Trophoblast cell (in vitro differentiated cells and primary cell): ENCODE data around the gene TADA1.
A peak's percentile ranks its signal among the peaks of the same experiment; 100 is the strongest.

Experiments used
- DNase-seq, 2 donors: peaks; one replicate each; pipeline ENCODE4 v3.0.0-alpha.2; 2016
- H2AFZ ChIP-seq: 2 replicates; pipeline ENCODE4 v1.6.1; 2013; ENCODE audit warnings: low read length, moderate library complexity, mild to moderate bottlenecking; ENCODE audit not compliant: insufficient read depth, poor library complexity
- H2AK5ac ChIP-seq: 2 replicates; pipeline ENCODE4 v1.6.1; 2013; ENCODE audit warnings: mild to moderate bottlenecking, low read length
- H2BK120ac ChIP-seq: 2 replicates; pipeline ENCODE4 v1.6.1; 2013; ENCODE audit warnings: low read length, mild to moderate bottlenecking, moderate library complexity; ENCODE audit not compliant: insufficient read depth, poor library complexity
- H2BK12ac ChIP-seq: 2 replicates; pipeline ENCODE4 v1.6.1; 2013; ENCODE audit warnings: mild to moderate bottlenecking, low read length, moderate library complexity
- H2BK5ac ChIP-seq: 2 replicates; pipeline ENCODE4 v1.6.1; 2013; ENCODE audit warnings: low read length, low read depth, moderate library complexity, mild to moderate bottlenecking; ENCODE audit not compliant: poor library complexity
- H3K14ac ChIP-seq: 2 replicates; pipeline ENCODE4 v1.6.1; 2013; ENCODE audit warnings: mild to moderate bottlenecking, low read length
- H3K18ac ChIP-seq: 2 replicates; pipeline ENCODE4 v1.6.1; 2013; ENCODE audit warnings: mild to moderate bottlenecking, low read length
- H3K23ac ChIP-seq: 2 replicates; pipeline ENCODE4 v1.6.1; 2013; ENCODE audit warnings: low read length
- H3K27ac ChIP-seq: 2 replicates; pipeline ENCODE4 v1.5.1; 2013; ENCODE audit warnings: low read depth, mild to moderate bottlenecking, inconsistent platforms, low read length, moderate library complexity
- H3K27me3 ChIP-seq: 2 replicates; pipeline ENCODE4 v1.6.1; 2013; ENCODE audit warnings: inconsistent platforms, mild to moderate bottlenecking, low read length, moderate library complexity; ENCODE audit not compliant: insufficient read depth
- H3K36me3 ChIP-seq, 2 experiments: 1 replicate in 1 of 2; 2 replicates in 1 of 2; pipeline ENCODE4 v1.6.1; 2013; ENCODE audit warnings: low read length in 2 of 2, mild to moderate bottlenecking in 2 of 2, moderate library complexity in 1 of 2; ENCODE audit not compliant: insufficient read depth in 2 of 2, control insufficient read depth in 1 of 2
- H3K4ac ChIP-seq: 2 replicates; pipeline ENCODE4 v1.6.1; 2013; ENCODE audit warnings: low read depth, mild to moderate bottlenecking, low read length, moderate library complexity
- H3K4me1 ChIP-seq, 2 experiments: 1 replicate in 1 of 2; 2 replicates in 1 of 2; pipeline ENCODE4 v1.6.1; 2013; ENCODE audit warnings: low read length in 2 of 2, mild to moderate bottlenecking in 2 of 2, moderate library complexity in 1 of 2; ENCODE audit not compliant: insufficient read depth in 2 of 2, control insufficient read depth in 1 of 2
- H3K4me2 ChIP-seq: 2 replicates; pipeline ENCODE4 v1.6.1; 2013; ENCODE audit warnings: inconsistent platforms, mild to moderate bottlenecking, low read length, moderate library complexity
- H3K4me3 ChIP-seq: 2 replicates; pipeline ENCODE4 v1.5.1; 2013; ENCODE audit warnings: mild to moderate bottlenecking, low read depth, low read length, inconsistent platforms
- H3K79me1 ChIP-seq: one replicate; pipeline ENCODE4 v1.6.1; 2013; ENCODE audit warnings: low read length
- H3K79me2 ChIP-seq: 2 replicates; pipeline ENCODE4 v1.6.1; 2013; ENCODE audit warnings: low read length, mild to moderate bottlenecking; ENCODE audit not compliant: control insufficient read depth, insufficient read depth, poor library complexity
- H3K9ac ChIP-seq: 2 replicates; pipeline ENCODE4 v1.6.1; 2013; ENCODE audit warnings: mild to moderate bottlenecking, low read length
- H3K9me3 ChIP-seq: 2 replicates; pipeline ENCODE4 v1.6.1; 2013; ENCODE audit warnings: low read depth, mild to moderate bottlenecking, control low read depth, inconsistent platforms, low read length; ENCODE audit not compliant: insufficient read depth
- H4K12ac ChIP-seq: 2 replicates; pipeline ENCODE4 v1.6.1; 2013; ENCODE audit warnings: low read depth, mild to moderate bottlenecking, low read length, moderate library complexity
- H4K8ac ChIP-seq: 2 replicates; pipeline ENCODE4 v1.6.1; 2013; ENCODE audit warnings: low read depth, mild to moderate bottlenecking, low read length, moderate library complexity
- H4K91ac ChIP-seq: one replicate; pipeline ENCODE4 v1.6.1; 2013; ENCODE audit warnings: low read depth, mild to moderate bottlenecking, low read length, moderate library complexity
- WGBS: extraction: QIAGEN DNeasy Blood & Tissue Kit; methylation state at CpG from one replicate; pipeline ENCODE4 v1.1.7; 2013; ENCODE audit warnings: missing lambda C conversion rate; ENCODE audit not compliant: insufficient read length, insufficient coverage; ENCODE audit errors: extremely low coverage; 5-methylcytosine and 5-hydroxymethylcytosine counted together

Gene TADA1

GRCh38 chr1:166843322-166843721 lies 32.7 kb downstream of the TADA1 start:
- Histone ChIP-seq H4K12ac (no peak overlapping the region), H3K23ac (no peak overlapping the region), H3K9ac (no peak overlapping the region), H3K27me3 (no peaks in the 10 kb centered on the region), H3K9me3 (no peaks in the 10 kb centered on the region), H2BK120ac (no peak overlapping the region), H3K4me2 (no peak overlapping the region), H3K4me1 (peaks cover 18 to 26% of the 10 kb centered on the region in 2 experiments), H3K27ac (no peak overlapping the region), H3K36me3 (peaks cover 40 to 55% of the 10 kb centered on the region in 2 experiments), H3K79me2 (peaks cover 9% of the 10 kb centered on the region), H2AK5ac (no peak overlapping the region), H3K79me1 (peaks cover 11% of the 10 kb centered on the region), H3K14ac (no peak overlapping the region), H4K91ac (no peak overlapping the region), H2BK12ac (no peak overlapping the region), H3K4me3 (no peak overlapping the region), H2AFZ (no peak overlapping the region), H2BK5ac (no peak overlapping the region), H4K8ac (no peak overlapping the region), H3K18ac (no peak overlapping the region), H3K4ac (no peak overlapping the region)
- no peak for DNase-seq
- no CpG with 5 or more reads among the region's 6 CpGs for WGBS

DNA sequence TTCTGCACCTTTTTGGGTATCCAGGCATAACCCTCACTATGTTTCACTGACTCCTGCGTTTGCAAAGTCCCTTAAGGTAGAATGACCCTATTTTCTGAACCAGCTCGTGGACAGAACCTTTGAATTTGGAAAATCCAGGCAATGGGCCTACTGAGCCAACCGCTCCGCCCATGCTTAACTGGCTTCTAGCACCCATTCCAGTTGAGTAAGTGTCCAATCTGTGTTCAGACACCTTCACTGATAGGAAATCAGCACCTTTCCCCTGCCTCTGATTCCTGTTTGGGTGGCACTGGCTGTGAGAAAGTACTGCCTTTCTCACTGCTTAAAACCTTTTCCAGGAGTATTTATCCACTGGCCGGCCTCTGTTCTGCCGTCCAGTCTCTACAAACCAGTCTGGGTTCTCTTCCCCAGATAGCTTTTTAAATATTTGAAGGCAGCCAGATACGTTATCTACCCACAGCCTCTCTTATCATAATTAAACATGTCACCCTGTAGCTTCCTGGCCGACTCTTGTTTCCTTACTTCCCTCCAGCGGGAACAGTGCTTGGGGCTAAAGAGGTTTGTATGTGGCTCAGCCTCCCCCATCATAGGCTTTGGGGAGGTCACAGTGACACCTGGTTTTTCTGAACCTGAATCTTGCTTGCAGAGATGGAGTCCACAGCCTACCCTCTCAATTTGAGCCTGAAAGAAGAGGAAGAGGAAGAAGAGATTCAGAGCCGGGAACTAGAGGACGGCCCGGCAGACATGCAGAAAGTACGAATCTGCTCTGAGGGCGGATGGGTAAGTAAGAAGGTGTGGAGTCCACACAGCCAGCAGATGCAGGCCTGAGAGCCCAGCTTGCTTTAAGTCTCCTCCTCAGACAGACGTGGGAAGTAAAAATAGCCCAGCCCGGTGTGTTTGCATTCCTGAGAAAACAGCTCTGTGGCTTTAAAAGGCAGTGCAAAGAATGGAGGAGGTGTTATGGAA lies 35.5 kb downstream of the TADA1 start:
- Histone ChIP-seq H3K9me3 (no peaks in the 10 kb centered on the region), H4K91ac (no peak overlapping the region), H3K14ac (peak overlapping the region; percentile 24), H3K23ac (no peak overlapping the region), H2BK5ac (peak overlapping the region; percentile 8), H3K27me3 (no peaks in the 10 kb centered on the region), H3K4me2 (peak overlapping the region; percentile 81), H3K18ac (peak overlapping the region; percentile 39), H3K4ac (peak overlapping the region; percentile 30), H3K4me3 (peak overlapping the region; percentile 85), H2BK12ac (no peak overlapping the region), H3K9ac (peak overlapping the region; percentile 73), H4K8ac (no peak overlapping the region), H3K4me1 (peaks cover 18 to 26% of the 10 kb centered on the region in 2 experiments), H3K27ac (peak overlapping the region; percentile 80), H3K36me3 (peaks cover 27 to 35% of the 10 kb centered on the region in 2 experiments), H2AFZ (no peak overlapping the region), H3K79me2 (peaks cover 9% of the 10 kb centered on the region), H2BK120ac (no peak overlapping the region), H4K12ac (no peak overlapping the region), H2AK5ac (no peak overlapping the region), H3K79me1 (peaks cover 11% of the 10 kb centered on the region)
- WGBS = no CpG with 5 or more reads among the region's 16 CpGs
- peak; percentile 50 to 66 for DNase-seq

DNA sequence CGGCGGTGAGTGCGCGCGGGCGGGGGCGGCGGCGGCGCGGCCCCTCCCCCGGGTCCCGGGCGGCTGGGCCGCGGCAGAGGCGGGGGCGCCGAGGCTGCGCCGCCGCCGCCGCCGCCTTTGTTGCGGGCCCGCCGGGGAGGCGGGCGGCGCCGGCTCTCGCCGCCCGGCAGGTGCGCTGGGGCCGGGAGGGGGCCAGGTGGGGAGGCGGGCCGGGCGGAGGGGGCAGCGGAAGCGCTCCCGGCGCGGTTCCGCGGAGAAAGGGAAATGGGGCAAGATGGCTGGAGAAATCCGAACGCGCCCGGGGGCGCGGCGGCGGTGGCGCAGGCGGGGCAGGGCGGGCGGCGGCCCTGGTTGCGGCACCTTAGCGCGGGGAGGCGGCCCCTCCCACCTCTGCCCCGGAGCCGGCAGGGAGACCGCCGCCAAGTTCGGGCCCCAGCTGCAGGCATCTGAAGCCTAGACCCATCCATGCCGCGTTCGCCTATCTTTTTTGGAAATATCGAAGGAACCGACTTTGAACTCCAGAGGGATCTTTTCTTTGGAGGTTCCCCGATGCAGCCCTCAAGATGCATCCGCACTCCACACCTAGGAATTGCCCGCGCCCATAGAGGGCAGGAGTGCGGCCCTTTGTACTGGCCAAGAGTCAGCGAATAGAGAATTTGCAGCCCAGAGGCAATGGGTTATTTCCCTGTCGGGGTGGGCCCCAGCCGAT lies 36.3 kb downstream of the TADA1 start:
- peaks cover 21 to 29% of the 10 kb centered on the region in 2 experiments for H3K36me3 ChIP-seq
- H4K8ac ChIP-seq = peak overlapping the region; percentile 71
- H3K79me1 ChIP-seq = peaks cover 11% of the 10 kb centered on the region
- peak overlapping the region; percentile 75 for H3K27ac ChIP-seq
- peak overlapping the region; percentile 73 for H2BK5ac ChIP-seq
- H3K4me3 ChIP-seq = peak overlapping the region; percentile 85
- H2BK120ac ChIP-seq = peak overlapping the region; percentile 54
- H2BK12ac ChIP-seq = no peak overlapping the region
- H3K79me2 ChIP-seq = peaks cover 8% of the 10 kb centered on the region
- H3K4me1 ChIP-seq = peaks cover 18 to 26% of the 10 kb centered on the region in 2 experiments
- H2AFZ ChIP-seq = peak overlapping the region; percentile 67
- peak overlapping the region; percentile 47 for H4K12ac ChIP-seq
- no peak overlapping the region for H2AK5ac ChIP-seq
- DNase-seq = peak; percentile 24 to 55
- no CpG with 5 or more reads among the region's 82 CpGs for WGBS
- H4K91ac ChIP-seq = peak overlapping the region; percentile 67
- H3K27me3 ChIP-seq = no peaks in the 10 kb centered on the region
- H3K4ac ChIP-seq = peak overlapping the region; percentile 55
- peak overlapping the region; percentile 94 for H3K18ac ChIP-seq
- no peak overlapping the region for H3K23ac ChIP-seq
- H3K9me3 ChIP-seq = no peaks in the 10 kb centered on the region
- H3K14ac ChIP-seq = peak overlapping the region; percentile 78
- H3K4me2 ChIP-seq = peak overlapping the region; percentile 81
- peak overlapping the region; percentile 73 for H3K9ac ChIP-seq

DNA sequence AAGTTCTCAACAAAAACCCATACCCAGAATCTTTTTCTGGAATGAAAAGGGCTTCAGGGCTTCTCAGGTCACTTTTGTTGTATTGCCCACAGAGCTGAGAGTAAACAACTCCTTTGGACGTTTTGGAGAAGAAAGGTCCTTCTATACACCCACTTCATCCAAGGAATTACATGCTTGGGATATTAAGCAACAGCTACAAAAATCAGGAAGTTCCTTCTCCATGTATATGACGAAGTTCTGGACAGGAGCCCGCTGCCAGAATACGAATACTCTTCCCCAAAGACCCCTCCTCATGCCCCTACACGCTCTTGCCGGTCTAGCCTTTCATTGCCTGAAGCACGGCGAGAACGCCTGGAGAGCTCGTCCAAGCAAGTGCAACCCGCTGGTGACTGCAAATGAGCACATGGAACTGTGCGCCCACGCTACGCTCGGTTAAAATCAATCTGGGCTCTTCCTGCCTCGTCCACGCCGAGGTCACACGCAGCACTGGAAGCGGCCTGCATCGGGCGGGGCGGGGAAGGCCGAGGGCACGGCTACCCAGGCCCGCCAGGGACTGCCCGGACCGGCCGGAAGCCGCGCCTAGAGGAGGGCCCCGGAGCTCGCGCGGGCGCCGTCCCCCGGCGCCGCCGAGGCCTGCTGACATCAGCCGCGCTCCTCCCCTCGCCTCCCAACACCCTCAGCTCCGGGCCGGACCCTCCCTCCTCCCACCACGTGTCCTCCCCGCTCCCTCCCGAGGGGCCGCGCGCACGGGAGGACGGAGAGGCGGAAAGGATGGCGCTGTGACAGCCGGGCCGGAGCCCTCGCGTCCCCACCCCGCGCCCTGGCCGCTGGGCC lies 37.1 kb downstream of the TADA1 start, which contains the start of gene POGK:
Gene POGK (plus strand): TSS at position 710 of the 834 bp plus-strand sequence. CDS start 1,482 bp downstream, outside the sequence.
- H3K4me3 ChIP-seq = peak within 1 kb of the TSS; percentile 85
- peak within 1 kb of the TSS; percentile 73 for H2BK5ac ChIP-seq
- H3K9me3 ChIP-seq = no peaks in the 10 kb centered on the region
- H4K12ac ChIP-seq = peak within 1 kb of the TSS; percentile 91
- H3K79me2 ChIP-seq = peaks cover 7% of the 10 kb centered on the region
- H3K9ac ChIP-seq = peak within 1 kb of the TSS; percentile 78
- H2BK120ac ChIP-seq = peak within 1 kb of the TSS; percentile 74
- peak within 1 kb of the TSS; percentile 99 for H3K18ac ChIP-seq
- H3K79me1 ChIP-seq = peaks cover 11% of the 10 kb centered on the region
- H4K91ac ChIP-seq = peak within 1 kb of the TSS; percentile 67
- peak within 1 kb of the TSS; percentile 55 for H3K4ac ChIP-seq
- no peak within 1 kb of the TSS for H2BK12ac ChIP-seq
- WGBS = no CpG with 5 or more reads among the region's 63 CpGs
- peaks cover 19 to 26% of the 10 kb centered on the region in 2 experiments for H3K36me3 ChIP-seq
- peak within 1 kb of the TSS; percentile 81 for H3K4me2 ChIP-seq
- H3K4me1 ChIP-seq = peaks cover 17 to 25% of the 10 kb centered on the region in 2 experiments
- H2AK5ac ChIP-seq = no peak within 1 kb of the TSS
- H3K27me3 ChIP-seq = no peaks in the 10 kb centered on the region
- no peak within 1 kb of the TSS for H3K23ac ChIP-seq
- DNase-seq = peak; percentile 88 to 89
- H3K14ac ChIP-seq = peak within 1 kb of the TSS; percentile 94
- peak within 1 kb of the TSS; percentile 83 for H2AFZ ChIP-seq
- peak within 1 kb of the TSS; percentile 80 for H3K27ac ChIP-seq
- peak within 1 kb of the TSS; percentile 93 for H4K8ac ChIP-seq
